ENCODE data around the gene MEGF6. TPM values are rescaled to one million over a fixed set of nuclear protein-coding genes. Genes with fewer than 3 reads are reported as not detected.

Gene MEGF6
- total and polyA plus RNA-seq, 2 of the 8 experiments (the other 6 are each of a cell fraction or from before 2014, with no cell fraction given): 4.1 to 14.8 TPM

DNA sequence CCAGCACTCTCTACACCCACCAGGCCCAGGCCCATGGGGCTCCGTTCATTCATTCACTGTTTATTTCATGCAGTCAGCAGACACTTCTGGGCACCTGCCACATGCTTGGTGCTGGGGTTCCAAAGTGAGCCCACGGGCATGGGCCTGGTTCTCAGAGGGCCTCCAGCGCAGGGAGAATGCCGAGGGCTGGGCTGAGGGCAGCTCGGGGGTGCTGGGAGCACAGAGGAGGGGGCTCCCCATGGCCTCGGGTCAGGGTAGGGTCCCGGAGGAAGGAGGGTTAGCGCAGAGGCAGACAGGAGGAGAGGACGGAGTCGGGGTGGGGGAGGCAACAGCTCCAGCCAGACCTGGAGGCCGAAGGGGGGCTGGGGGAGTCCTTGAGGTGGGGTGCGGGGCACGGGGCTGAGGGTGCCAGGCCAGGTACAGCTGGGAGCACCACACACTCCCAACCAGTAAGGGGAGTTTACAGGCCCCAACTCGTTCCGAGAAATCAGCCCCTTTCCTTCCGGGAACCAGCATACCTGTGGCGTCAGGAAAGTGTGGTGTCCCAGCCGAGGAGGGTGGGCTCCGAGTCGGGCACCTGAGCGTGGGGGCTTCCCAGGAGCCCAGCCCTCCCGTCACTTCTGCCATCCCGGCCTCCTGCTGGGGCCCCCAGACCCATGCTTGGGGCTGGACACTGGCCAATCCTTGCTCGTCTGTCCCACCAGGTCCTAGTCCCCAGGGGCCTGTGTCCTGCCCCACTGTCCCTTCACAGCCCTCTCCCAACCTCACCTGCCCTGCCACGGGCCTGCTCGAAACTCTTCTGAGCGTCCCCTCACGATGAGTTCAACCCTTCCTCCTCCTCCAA, 146.0 kb downstream of the MEGF6 start:
- DNase-seq (ENCODE audit: low read depth in 1 of 2, low spot score in 2 of 2) (no peak), FAIRE-seq (no peak)
- Histone ChIP-seq H3K23me2 (ENCODE audit: low read depth, low read length) (peaks cover under 1% of the 10 kb centered on the region; the same call in 1 of the 2 replicates), H3K4me3 (ENCODE audit: extremely low read depth in 1 of 4, insufficient read depth in 2 of 4, low read depth in 3 of 4, low read length in 4 of 4) (no peak overlapping the region), H4K91ac (replicated peaks; ENCODE audit: insufficient read length, low read length) (no peak overlapping the region), H4K8ac (ENCODE audit: extremely low read depth, insufficient read depth, low read length) (no peak overlapping the region; the same call in 1 of the 2 replicates), H2BK12ac (ENCODE audit: low read depth, low read length) (no peak overlapping the region), H3K4me1 (replicated peaks in 1 of 4; ENCODE audit: control insufficient read depth in 3 of 4, insufficient read depth in 4 of 4, low read length in 3 of 4) (peaks cover 0 to 3% (median under 1%) of the 10 kb centered on the region in 4 experiments; a peak in 2 of 7 replicates), H3K79me2 (ENCODE audit: control insufficient read depth in 1 of 2, insufficient read depth in 2 of 2, low read length in 2 of 2) (no peaks in the 10 kb centered on the region), H3K27me3 (replicated peaks in 1 of 4; ENCODE audit: control insufficient read depth in 3 of 4, extremely low read depth in 1 of 4, insufficient read depth in 3 of 4, low read length in 3 of 4) (no peaks in the 10 kb centered on the region), H3K79me1 (ENCODE audit: low read depth, low read length) (peaks cover 5% of the 10 kb centered on the region; the same call in 1 of the 2 replicates), H3K23ac (ENCODE audit: insufficient read length) (no peak overlapping the region), H3K9me3 (ENCODE audit: insufficient read depth in 2 of 2, low read depth in 1 of 2, low read length in 1 of 2) (no peaks in the 10 kb centered on the region), H3K27ac (ENCODE audit: low read depth, low read length) (no peak overlapping the region), H2BK120ac (replicated peaks; ENCODE audit: low read depth, low read length) (no peak overlapping the region), H3K14ac (ENCODE audit: insufficient read length) (no peak overlapping the region), H3K4me2 (ENCODE audit: insufficient read depth in 1 of 2, low read depth in 2 of 2, low read length in 2 of 2) (no peak overlapping the region), H2BK20ac (ENCODE audit: low read length) (no peak overlapping the region), H2AFZ (ENCODE audit: low read length) (no peak overlapping the region), H2BK5ac (ENCODE audit: low read depth, low read length) (no peak overlapping the region), H4K5ac (ENCODE audit: insufficient read length, low read depth, low read length) (no peak overlapping the region), H2BK15ac (ENCODE audit: low read length) (no peak overlapping the region), H4K20me1 (replicated peaks in 1 of 2; ENCODE audit: control insufficient read depth in 1 of 2, insufficient read depth in 2 of 2, low read length in 2 of 2) (peaks cover 0 to 12% of the 10 kb centered on the region in 2 experiments), H3K36me3 (ENCODE audit: control insufficient read depth in 2 of 4, insufficient read depth in 4 of 4, low read length in 3 of 4) (peaks cover 0 to 4% (median 0%) of the 10 kb centered on the region in 4 experiments; a peak in 1 of 8 replicates), H3K18ac (ENCODE audit: extremely low read depth, low read length) (no peak overlapping the region; the same call in 1 of the 2 replicates), H2AK5ac (ENCODE audit: low read depth, low read length) (no peak overlapping the region), H3K56ac (replicated peaks; ENCODE audit: insufficient read length, low read depth, low read length) (no peak overlapping the region), H3K9ac (replicated peaks in 1 of 4; ENCODE audit: extremely low read depth in 1 of 4, low read depth in 3 of 4, low read length in 3 of 4) (no peak overlapping the region), H3K4ac (replicated peaks; ENCODE audit: insufficient read length, low read depth, low read length) (no peak overlapping the region)
- POLR2A ChIA-PET (ENCODE audit: partially characterized antibody): no interaction called here
- CTCF ChIA-PET (ENCODE audit: partially characterized antibody): interaction anchor here (0.6 to 2.8 kb wide), 8 partner anchors 9 to 1110 kb away, joined by 3 to 23 read pairs (median 3); no protein-coding TSS in a partner anchor
- 88% methylated on average over 15 of the region's 28 CpGs; no CpG with 5 or more reads in 1 of the 2 experiments for WGBS, 2 experiments (ENCODE audit: extremely low coverage in 1 of 2, insufficient coverage in 1 of 2, insufficient read length in 1 of 2, insufficient replicate concordance in 2 of 2, low coverage in 1 of 2, low lambda C conversion rate in 2 of 2, missing lambda C conversion rate in 1 of 2)
- TF ChIP-seq, protein P1, sequence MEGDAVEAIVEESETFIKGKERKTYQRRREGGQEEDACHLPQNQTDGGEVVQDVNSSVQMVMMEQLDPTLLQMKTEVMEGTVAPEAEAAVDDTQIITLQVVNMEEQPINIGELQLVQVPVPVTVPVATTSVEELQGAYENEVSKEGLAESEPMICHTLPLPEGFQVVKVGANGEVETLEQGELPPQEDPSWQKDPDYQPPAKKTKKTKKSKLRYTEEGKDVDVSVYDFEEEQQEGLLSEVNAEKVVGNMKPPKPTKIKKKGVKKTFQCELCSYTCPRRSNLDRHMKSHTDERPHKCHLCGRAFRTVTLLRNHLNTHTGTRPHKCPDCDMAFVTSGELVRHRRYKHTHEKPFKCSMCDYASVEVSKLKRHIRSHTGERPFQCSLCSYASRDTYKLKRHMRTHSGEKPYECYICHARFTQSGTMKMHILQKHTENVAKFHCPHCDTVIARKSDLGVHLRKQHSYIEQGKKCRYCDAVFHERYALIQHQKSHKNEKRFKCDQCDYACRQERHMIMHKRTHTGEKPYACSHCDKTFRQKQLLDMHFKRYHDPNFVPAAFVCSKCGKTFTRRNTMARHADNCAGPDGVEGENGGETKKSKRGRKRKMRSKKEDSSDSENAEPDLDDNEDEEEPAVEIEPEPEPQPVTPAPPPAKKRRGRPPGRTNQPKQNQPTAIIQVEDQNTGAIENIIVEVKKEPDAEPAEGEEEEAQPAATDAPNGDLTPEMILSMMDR (IDR thresholded peaks at IDR 0.05; ENCODE audit: control extremely low read depth in 1 of 3, insufficient read depth in 1 of 3, low read depth in 1 of 3, low read length in 3 of 3): no peak
- TF ChIP-seq BCL11A (IDR thresholded peaks at IDR 0.05; ENCODE audit: low read depth in 2 of 2, low read length in 2 of 2) (no peak), HDAC6 (IDR thresholded peaks at IDR 0.05; ENCODE audit: low read depth, low read length) (no peak), SIN3A (conservative IDR thresholded peaks at IDR 0.05 in 1 of 2, IDR thresholded peaks at IDR 0.05 in 1 of 2; ENCODE audit: low read depth in 1 of 2, low read length in 2 of 2) (no peak), RFX5 (IDR thresholded peaks at IDR 0.05; ENCODE audit: borderline replicate concordance, low read depth, low read length) (no peak), SP4 (IDR thresholded peaks at IDR 0.05; ENCODE audit: low read length) (no peak), SAP30 (IDR thresholded peaks at IDR 0.05; ENCODE audit: insufficient read depth, insufficient replicate concordance, low read length) (no peak), SP2 (IDR thresholded peaks at IDR 0.05; ENCODE audit: low read length) (no peak), BACH1 (IDR thresholded peaks at IDR 0.05; ENCODE audit: low read length) (no peak)

Data from H1 (cell line).